ENCODE data around the gene XXYLT1. TPM values are rescaled to one million over a fixed set of nuclear protein-coding genes. Genes with fewer than 3 reads are reported as not detected.
A peak's percentile ranks its signal among the peaks of the same experiment; 100 is the strongest.

XXYLT1 gene
- total RNA-seq, 1 experiment from 2014 or later, result 29.2 TPM

DNA sequence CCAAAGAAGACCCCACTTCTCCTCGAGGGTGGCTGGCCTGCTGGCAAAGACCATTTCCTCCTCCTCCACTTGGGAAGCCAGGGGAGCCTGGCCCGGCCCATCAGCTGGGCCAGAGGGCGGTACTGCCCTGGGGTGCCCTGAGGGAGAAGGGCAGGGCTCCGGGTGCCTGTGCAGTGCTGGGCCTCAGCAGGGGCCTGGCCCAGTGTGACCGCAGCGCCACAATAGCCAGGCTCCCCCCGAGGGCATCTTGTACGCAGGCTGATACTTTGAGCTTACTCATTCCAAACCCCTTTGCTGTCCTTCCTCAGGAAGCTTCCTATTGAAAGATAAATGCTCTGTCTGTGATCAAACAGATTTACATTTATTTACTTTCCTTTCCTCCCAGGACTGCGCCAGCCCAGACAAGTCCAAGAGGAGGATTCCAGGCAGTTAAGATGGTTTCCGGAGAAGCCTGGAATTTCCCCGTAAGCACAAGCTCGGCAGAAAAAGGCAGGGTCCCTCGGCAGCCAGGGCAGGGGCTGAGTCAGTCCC is 240.1 kb downstream of the XXYLT1 start:
- no peak overlapping the region for H3K4me3 Mint-ChIP-seq (ENCODE audit: low read depth, unreplicated experiment)
- H3K27ac Mint-ChIP-seq (ENCODE audit: unreplicated experiment), result no peak overlapping the region
- no peaks in the 10 kb centered on the region for H3K27me3 Mint-ChIP-seq (ENCODE audit: unreplicated experiment)
- H3K9me3 Mint-ChIP-seq (ENCODE audit: low read depth, unreplicated experiment), result no peaks in the 10 kb centered on the region
- TF ChIP-seq, protein P1, sequence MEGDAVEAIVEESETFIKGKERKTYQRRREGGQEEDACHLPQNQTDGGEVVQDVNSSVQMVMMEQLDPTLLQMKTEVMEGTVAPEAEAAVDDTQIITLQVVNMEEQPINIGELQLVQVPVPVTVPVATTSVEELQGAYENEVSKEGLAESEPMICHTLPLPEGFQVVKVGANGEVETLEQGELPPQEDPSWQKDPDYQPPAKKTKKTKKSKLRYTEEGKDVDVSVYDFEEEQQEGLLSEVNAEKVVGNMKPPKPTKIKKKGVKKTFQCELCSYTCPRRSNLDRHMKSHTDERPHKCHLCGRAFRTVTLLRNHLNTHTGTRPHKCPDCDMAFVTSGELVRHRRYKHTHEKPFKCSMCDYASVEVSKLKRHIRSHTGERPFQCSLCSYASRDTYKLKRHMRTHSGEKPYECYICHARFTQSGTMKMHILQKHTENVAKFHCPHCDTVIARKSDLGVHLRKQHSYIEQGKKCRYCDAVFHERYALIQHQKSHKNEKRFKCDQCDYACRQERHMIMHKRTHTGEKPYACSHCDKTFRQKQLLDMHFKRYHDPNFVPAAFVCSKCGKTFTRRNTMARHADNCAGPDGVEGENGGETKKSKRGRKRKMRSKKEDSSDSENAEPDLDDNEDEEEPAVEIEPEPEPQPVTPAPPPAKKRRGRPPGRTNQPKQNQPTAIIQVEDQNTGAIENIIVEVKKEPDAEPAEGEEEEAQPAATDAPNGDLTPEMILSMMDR (IDR thresholded peaks at IDR 0.05; ENCODE audit: unreplicated experiment), result no peak
- BruUV-seq (replicated peaks), result no TSS peak
- H3K4me1 Mint-ChIP-seq (ENCODE audit: low read depth, unreplicated experiment), result peaks cover 54% of the 10 kb centered on the region
- CTCF ChIA-PET, result interaction anchor here (1.0 to 1.7 kb wide), 5 partner anchors 9 to 348 kb away, joined by 3 to 9 read pairs (median 3); no protein-coding TSS in a partner anchor
- peak; percentile 57 for DNase-seq
- intact Hi-C loops (cut with micrococcal nuclease; ENCODE audit: unreplicated experiment), result no loop called here
- H3K36me3 Mint-ChIP-seq (ENCODE audit: insufficient read depth, unreplicated experiment), result no peaks in the 10 kb centered on the region

DNA sequence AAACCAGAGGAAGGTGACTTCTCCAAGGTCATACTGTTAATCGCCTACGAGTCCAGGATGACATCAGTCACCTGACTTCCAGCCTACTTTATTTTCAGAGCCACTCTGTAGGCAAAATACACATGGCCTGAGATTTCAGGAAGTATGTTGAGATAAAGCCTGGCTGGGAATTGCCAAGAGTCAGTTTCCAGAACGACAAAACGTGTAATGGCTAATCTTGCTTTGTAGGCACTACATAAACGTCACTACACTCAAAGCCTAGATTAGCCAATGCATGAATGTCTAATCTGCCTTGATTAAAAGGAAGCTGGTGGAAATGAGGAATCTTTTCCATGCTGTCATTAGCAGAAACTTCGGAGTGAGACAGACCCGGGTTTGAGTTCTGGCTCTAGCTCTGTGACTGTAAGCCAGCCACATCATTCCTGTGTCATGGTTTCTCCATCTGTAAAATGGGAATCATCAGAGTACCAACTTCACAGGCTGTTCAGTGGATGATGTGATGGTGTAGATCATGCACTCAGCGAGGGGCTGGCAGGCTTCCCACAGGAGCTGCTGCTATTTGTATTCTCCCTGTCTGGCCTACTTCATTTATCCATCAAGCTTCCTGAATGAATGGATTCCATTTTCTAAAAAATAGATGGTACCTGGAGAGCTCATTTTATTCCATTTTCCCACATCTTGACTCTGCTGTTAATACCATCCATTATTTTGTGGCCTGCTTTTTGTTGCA is 241.9 kb downstream of the XXYLT1 start:
- no peak for DNase-seq
- H3K9me3 Mint-ChIP-seq (ENCODE audit: low read depth, unreplicated experiment), result no peaks in the 10 kb centered on the region
- BruUV-seq (replicated peaks), result no TSS peak

DNA sequence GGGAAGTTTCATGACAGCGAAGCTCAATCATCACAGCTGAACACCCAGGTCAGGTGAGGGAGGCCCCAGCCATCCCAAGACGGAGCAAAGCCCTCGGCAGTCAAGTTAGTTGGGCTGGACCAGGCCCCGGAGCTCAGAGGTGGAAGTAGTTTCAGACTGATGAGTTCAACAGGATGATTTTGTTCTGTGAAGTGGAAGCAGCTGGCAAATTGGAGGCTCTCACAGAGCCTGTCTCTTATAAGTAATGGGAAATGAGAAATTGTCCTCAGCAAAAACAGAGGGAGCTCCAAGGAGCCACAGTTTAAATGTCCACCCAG is 245.1 kb downstream of the XXYLT1 start:
- TF ChIP-seq, protein P1 (IDR thresholded peaks at IDR 0.05; ENCODE audit: unreplicated experiment), result no peak
- Mint-ChIP-seq H3K27ac (ENCODE audit: unreplicated experiment) (no peak overlapping the region), H3K4me1 (ENCODE audit: low read depth, unreplicated experiment) (peaks cover 14% of the 10 kb centered on the region), H3K9me3 (ENCODE audit: low read depth, unreplicated experiment) (no peaks in the 10 kb centered on the region), H3K27me3 (ENCODE audit: unreplicated experiment) (peaks cover 15% of the 10 kb centered on the region), H3K36me3 (ENCODE audit: insufficient read depth, unreplicated experiment) (no peaks in the 10 kb centered on the region), H3K4me3 (ENCODE audit: low read depth, unreplicated experiment) (no peak overlapping the region)
- DNase-seq, result no peak
- no TSS peak for BruUV-seq (replicated peaks)
- intact Hi-C loops (cut with micrococcal nuclease; ENCODE audit: unreplicated experiment), result no loop called here
- CTCF ChIA-PET, result interaction anchor here (0.9 to 1.2 kb wide), 2 partner anchors 14 to 343 kb away, joined by 3 to 4 read pairs; no protein-coding TSS in a partner anchor

More for the DNA sequence above, 241.9 kb downstream of the XXYLT1 start:
- intact Hi-C loops (cut with micrococcal nuclease; ENCODE audit: unreplicated experiment), result no loop called here
- TF ChIP-seq, protein P1 (IDR thresholded peaks at IDR 0.05; ENCODE audit: unreplicated experiment), result no peak
- Mint-ChIP-seq H3K4me3 (ENCODE audit: low read depth, unreplicated experiment) (no peak overlapping the region), H3K27ac (ENCODE audit: unreplicated experiment) (peak overlapping the region; percentile 45), H3K36me3 (ENCODE audit: insufficient read depth, unreplicated experiment) (no peaks in the 10 kb centered on the region), H3K27me3 (ENCODE audit: unreplicated experiment) (no peaks in the 10 kb centered on the region), H3K4me1 (ENCODE audit: low read depth, unreplicated experiment) (peaks cover 46% of the 10 kb centered on the region)
- CTCF ChIA-PET, result interaction anchor here (0.6 to 0.7 kb wide), 2 partner anchors 53 to 193 kb away, joined by 3 to 4 read pairs; no protein-coding TSS in a partner anchor

DNA sequence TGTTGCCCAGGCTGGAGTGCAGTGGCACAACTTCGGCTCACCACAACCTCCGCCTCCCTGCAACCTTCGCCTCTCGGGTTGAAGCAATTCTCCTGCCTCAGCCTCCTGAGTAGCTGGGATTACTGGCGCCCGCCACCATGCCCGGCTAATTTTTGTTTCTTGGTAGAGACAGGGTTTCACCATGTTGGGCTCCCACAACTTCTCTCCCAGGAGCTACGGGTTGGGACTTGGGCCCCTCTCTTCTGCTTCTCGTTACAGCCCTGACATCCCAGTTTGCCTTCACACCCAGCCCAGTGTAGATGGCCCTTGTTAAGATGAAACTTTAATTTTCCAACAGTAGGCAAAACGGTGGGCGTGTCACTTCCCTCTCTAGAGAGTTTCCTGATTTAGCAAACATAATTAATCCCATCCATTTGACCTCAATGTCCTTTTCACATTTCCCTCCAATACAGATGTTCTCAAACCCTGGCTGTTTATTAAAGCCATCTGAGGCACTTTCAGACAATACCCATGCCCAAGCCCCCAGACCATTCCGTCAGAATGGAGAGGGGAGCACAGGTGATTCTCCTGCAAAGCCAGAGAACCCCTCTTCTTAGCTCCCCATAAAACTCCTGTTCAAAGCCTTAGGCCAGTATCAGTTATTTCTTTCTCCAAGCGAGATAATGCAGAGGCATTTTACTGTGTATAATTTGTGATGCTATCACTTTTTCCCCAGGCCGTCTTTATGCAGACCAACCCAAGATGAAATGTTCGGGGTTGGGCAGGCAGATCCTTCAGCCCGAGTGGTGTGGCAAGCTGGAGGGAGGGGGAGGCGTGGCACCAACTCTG is 245.7 kb downstream of the XXYLT1 start:
- Mint-ChIP-seq H3K4me3 (ENCODE audit: low read depth, unreplicated experiment) (no peak overlapping the region), H3K36me3 (ENCODE audit: insufficient read depth, unreplicated experiment) (no peaks in the 10 kb centered on the region), H3K27me3 (ENCODE audit: unreplicated experiment) (peaks cover 21% of the 10 kb centered on the region), H3K4me1 (ENCODE audit: low read depth, unreplicated experiment) (peaks cover 12% of the 10 kb centered on the region), H3K27ac (ENCODE audit: unreplicated experiment) (no peak overlapping the region), H3K9me3 (ENCODE audit: low read depth, unreplicated experiment) (no peaks in the 10 kb centered on the region)
- TF ChIP-seq, protein P1 (IDR thresholded peaks at IDR 0.05; ENCODE audit: unreplicated experiment), result no peak
- no peak for DNase-seq
- intact Hi-C loops (cut with micrococcal nuclease; ENCODE audit: unreplicated experiment), result no loop called here
- CTCF ChIA-PET, result interaction anchor here (0.9 to 1.2 kb wide), 2 partner anchors 13 to 343 kb away, joined by 3 to 4 read pairs; no protein-coding TSS in a partner anchor
- no TSS peak for BruUV-seq (replicated peaks)
